MCF 10A (cell line): Measurements from ENCODE around the gene NPHP3. TPM values are rescaled to one million over a fixed set of nuclear protein-coding genes. Genes with fewer than 3 reads are reported as not detected.

Source experiments
- BruUV-seq: library from RNA; stranded (reverse); fragments of 400-500 nt; replicated peaks from 2 replicates; lab custom pipeline; 2021; lab: Mats Ljungman, UMichigan
- CTCF ChIA-PET: fragments of 300-600 bp; sonication (Branson Sonifier 250); formaldehyde crosslinking; extraction: SDS; loops from one replicate; lab custom pipeline; 2021; ENCODE audit warnings: antibody characterized with exemption, inconsistent platforms; lab: Yijun Ruan, JAX
- POLR2A ChIA-PET: fragments of 300-600, 350-650 bp; sonication (Branson Sonifier 250); formaldehyde crosslinking; extraction: SDS; loops from one replicate; lab custom pipeline; 2020; ENCODE audit warnings: antibody characterized with exemption, inconsistent platforms; lab: Yijun Ruan, JAX
- DNase-seq: peaks from one replicate; pipeline ENCODE4 v3.0.0-alpha.2; 2018; ENCODE audit not compliant: unreplicated experiment
- H3K27ac Mint-ChIP-seq: one replicate; pipeline ENCODE4 v1.8.0; 2022; ENCODE audit warnings: mild to moderate bottlenecking, low read depth, mixed read lengths; ENCODE audit not compliant: unreplicated experiment
- H3K27me3 Mint-ChIP-seq: one replicate; pipeline ENCODE4 v1.8.0; 2022; ENCODE audit warnings: mixed read lengths; ENCODE audit not compliant: insufficient read depth, unreplicated experiment
- H3K36me3 Mint-ChIP-seq: one replicate; pipeline ENCODE4 v1.8.0; 2022; ENCODE audit warnings: mild to moderate bottlenecking, moderate library complexity, mixed read lengths; ENCODE audit not compliant: insufficient read depth, unreplicated experiment
- H3K4me1 Mint-ChIP-seq: one replicate; pipeline ENCODE4 v1.8.0; 2022; ENCODE audit warnings: mixed read lengths; ENCODE audit not compliant: insufficient read depth, unreplicated experiment
- H3K4me3 Mint-ChIP-seq: one replicate; pipeline ENCODE4 v1.8.0; 2022; ENCODE audit warnings: mild to moderate bottlenecking, moderate library complexity, mixed read lengths; ENCODE audit not compliant: unreplicated experiment
- H3K9me3 Mint-ChIP-seq: one replicate; pipeline ENCODE4 v1.8.0; 2022; ENCODE audit warnings: mixed read lengths; ENCODE audit not compliant: unreplicated experiment
- CTCF ChIP-seq: fragments of 200-600 bp; IDR thresholded peaks from one replicate; pipeline ENCODE4 v1.8.0; 2022; ENCODE audit warnings: antibody characterized with exemption, mild to moderate bottlenecking; ENCODE audit not compliant: unreplicated experiment
- intact Hi-C: fragments of 100-400 bp; cut with micrococcal nuclease; formaldehyde crosslinking; loops from 2 replicates; pipeline ENCODE4 v1.14.1; 2022
- total RNA-seq: library from RNA; stranded (reverse); gene quantifications from 2 replicates; pipeline ENCODE4 v1.2.3, GENCODE V29; 2022

Gene NPHP3
- total RNA-seq, 1 experiment from 2014 or later: 14.4 TPM

GRCh38 chr3:132669256-132669777, 52.9 kb downstream of the NPHP3 start:
- ChIA-PET POLR2A (interaction anchor here (0.8 to 3.2 kb wide), 3 partner anchors 8 to 10 kb away, joined by 3 to 16 read pairs (median 16); partner anchors contain the start of gene ACAD11), CTCF (interaction anchor here (0.7 to 1.3 kb wide), 3 partner anchors 10 to 57 kb away, joined by 3 to 10 read pairs (median 3); partner anchors contain the start of gene ACAD11)
- DNase-seq: no peak
- H3K36me3 Mint-ChIP-seq: peaks cover 41% of the 10 kb centered on the region
- peak overlapping the region; percentile 31 for H3K27ac Mint-ChIP-seq
- TF ChIP-seq CTCF: no peak
- peaks cover 23% of the 10 kb centered on the region for H3K4me1 Mint-ChIP-seq
- intact Hi-C loops: no loop called here
- no peak overlapping the region for H3K4me3 Mint-ChIP-seq
- BruUV-seq: no TSS peak
- H3K27me3 Mint-ChIP-seq: no peaks in the 10 kb centered on the region
- H3K9me3 Mint-ChIP-seq: no peaks in the 10 kb centered on the region

GRCh38 chr3:132665230-132665745, 56.9 kb downstream of the NPHP3 start:
- DNase-seq: no peak
- H3K9me3 Mint-ChIP-seq: no peaks in the 10 kb centered on the region
- H3K27ac Mint-ChIP-seq: no peak overlapping the region
- H3K27me3 Mint-ChIP-seq: no peaks in the 10 kb centered on the region
- no peak overlapping the region for H3K4me3 Mint-ChIP-seq
- CTCF ChIA-PET: interaction anchor here (2.2 kb wide), 1 partner anchor 129 kb away, joined by 6 read pairs; no protein-coding TSS in a partner anchor
- POLR2A ChIA-PET: interaction anchor here (1.1 kb wide), 1 partner anchor 14 kb away, joined by 3 read pairs; no protein-coding TSS in a partner anchor
- peaks cover 21% of the 10 kb centered on the region for H3K36me3 Mint-ChIP-seq
- intact Hi-C loops: no loop called here
- no TSS peak for BruUV-seq
- H3K4me1 Mint-ChIP-seq: peaks cover 36% of the 10 kb centered on the region
- TF ChIP-seq CTCF: no peak

- Mint-ChIP-seq H3K4me1 (peaks cover 30% of the 10 kb centered on the region), H3K27me3 (no peaks in the 10 kb centered on the region), H3K4me3 (peak overlapping the region; percentile 89), H3K36me3 (peaks cover 16% of the 10 kb centered on the region), H3K27ac (no peak overlapping the region), H3K9me3 (no peaks in the 10 kb centered on the region)
- no peak for DNase-seq
- CTCF ChIA-PET: interaction anchor here (0.5 to 2.0 kb wide), 3 partner anchors 8 to 886 kb away, joined by 3 to 5 read pairs (median 3); no protein-coding TSS in a partner anchor
- intact Hi-C loops: no loop called here
- no TSS peak for BruUV-seq
- POLR2A ChIA-PET: interaction anchor here (1.0 to 1.9 kb wide), 6 partner anchors 9 to 64 kb away, joined by 3 to 5 read pairs (median 4); no protein-coding TSS in a partner anchor
- no peak for TF ChIP-seq CTCF
Measured at GRCh38 chr3:132662212-132662611, 60.0 kb downstream of the NPHP3 start.

- Mint-ChIP-seq H3K36me3 (peaks cover 12% of the 10 kb centered on the region), H3K4me3 (peak overlapping the region; percentile 89), H3K4me1 (peaks cover 30% of the 10 kb centered on the region), H3K9me3 (no peaks in the 10 kb centered on the region), H3K27ac (peak overlapping the region; percentile 99), H3K27me3 (no peaks in the 10 kb centered on the region)
- CTCF ChIA-PET: interaction anchor here (0.8 to 2.0 kb wide), 6 partner anchors 9 to 902 kb away, joined by 3 to 6 read pairs (median 4); no protein-coding TSS in a partner anchor
- no peak for TF ChIP-seq CTCF
- peak; percentile 18 for DNase-seq
- POLR2A ChIA-PET: interaction anchor here (0.9 to 1.9 kb wide), 13 partner anchors 9 to 171 kb away, joined by 3 to 16 read pairs (median 4); no protein-coding TSS in a partner anchor
- TSS peak; percentile 26 for BruUV-seq
- intact Hi-C loops: no loop called here
Measured at GRCh38 chr3:132661101-132661500, 61.1 kb downstream of the NPHP3 start.
